Endothelial cell of umbilical vein (primary cell): ENCODE measurements around the gene POLR2E. TPM values are rescaled to one million over a fixed set of nuclear protein-coding genes. Genes with fewer than 3 reads are reported as not detected.

Source experiments
- BruUV-seq: library from RNA; stranded (reverse); fragments of 400-500 nt; replicated peaks from 2 replicates; lab custom pipeline; 2021; lab: Mats Ljungman, UMichigan
- CTCF ChIA-PET: fragments of 300-600, 350-600 bp; sonication (Branson Sonifier 250); formaldehyde crosslinking; loops from one replicate; lab custom pipeline; 2021; ENCODE audit warnings: antibody characterized with exemption, inconsistent platforms; lab: Charles Lee
- POLR2A ChIA-PET: fragments of 300-600, 350-600 bp; sonication (Branson Sonifier 250); formaldehyde crosslinking; loops from one replicate; lab custom pipeline; 2021; ENCODE audit warnings: antibody characterized with exemption, inconsistent platforms; lab: Charles Lee
- DNase-seq: peaks from one replicate; pipeline ENCODE4 v3.0.0-alpha.2; 2011; ENCODE audit warnings: low read depth, low spot score
- FAIRE-seq: peaks from 2 replicates; lab custom pipeline; 2011; peaks lifted over from hg19 to GRCh38; lab: Jason Lieb, UNC
- H2AFZ ChIP-seq: 2 replicates; pipeline ENCODE4 v1.6.0; 2012; ENCODE audit warnings: low read depth, low read length, control low read depth, inconsistent platforms
- H3K27ac ChIP-seq: 2 replicates; pipeline ENCODE4 v1.5.1; 2011; ENCODE audit warnings: low read depth, mild to moderate bottlenecking, control low read depth, low read length, moderate library complexity; ENCODE audit not compliant: insufficient read depth
- H3K27me3 ChIP-seq, 2 experiments: 2 replicates each; pipeline versions ENCODE4 v1.6.0 to v1.6.1; 2011; ENCODE audit warnings: low read length in 2 of 2, mixed read lengths in 1 of 2; ENCODE audit not compliant: control insufficient read depth in 2 of 2, insufficient read depth in 2 of 2
- H3K36me3 ChIP-seq, 2 experiments: 2 replicates in 1 of 2; 3 replicates in 1 of 2; pipeline ENCODE4 v1.5.1; 2011; ENCODE audit warnings: low read length in 2 of 2, mild to moderate bottlenecking in 1 of 2, moderate library complexity in 1 of 2; ENCODE audit not compliant: control insufficient read depth in 2 of 2, insufficient read depth in 2 of 2; ENCODE audit errors: extremely low read depth in 1 of 2
- H3K4me1 ChIP-seq: 3 replicates; pipeline ENCODE4 v1.5.1; 2011; ENCODE audit warnings: mild to moderate bottlenecking, low read length; ENCODE audit not compliant: control insufficient read depth, insufficient read depth; ENCODE audit errors: extremely low read depth
- H3K4me2 ChIP-seq: 2 replicates; pipeline ENCODE4 v1.6.1; 2011; ENCODE audit warnings: low read length, control low read depth, mixed read lengths; ENCODE audit not compliant: insufficient read depth
- H3K4me3 ChIP-seq, 3 experiments: fragments of 200-600 bp in 1 of 3; sonication (generic), shearing (Covaris generic) in 1 of 3; replicated peaks in 1 of 3; 2 replicates each; pipeline ENCODE4 v1.5.1; 2011 to 2016; ENCODE audit warnings: control low read depth in 3 of 3, low read length in 3 of 3, mild to moderate bottlenecking in 2 of 3, inconsistent platforms in 1 of 3, low read depth in 1 of 3, moderate library complexity in 1 of 3; ENCODE audit not compliant: insufficient read depth in 1 of 3
- H3K79me2 ChIP-seq: 2 replicates; pipeline ENCODE4 v1.6.0; 2012; ENCODE audit warnings: low read length, inconsistent platforms; ENCODE audit not compliant: control insufficient read depth, insufficient read depth
- H3K9ac ChIP-seq: replicated peaks from 2 replicates; pipeline ENCODE3; 2011; ENCODE audit warnings: low read length, control low read depth; ENCODE audit not compliant: insufficient read depth; ENCODE audit errors: extremely low read depth
- H3K9me1 ChIP-seq: replicated peaks from 3 replicates; pipeline ENCODE4 v1.6.0; 2011; ENCODE audit warnings: mild to moderate bottlenecking, low read length; ENCODE audit not compliant: control insufficient read depth, insufficient read depth; ENCODE audit errors: extremely low read depth
- H3K9me3 ChIP-seq: replicated peaks from 2 replicates; pipeline ENCODE4 v1.5.1; 2012; ENCODE audit warnings: low read length, inconsistent platforms; ENCODE audit not compliant: control insufficient read depth, insufficient read depth
- H4K20me1 ChIP-seq: replicated peaks from 2 replicates; pipeline ENCODE3; 2011; ENCODE audit warnings: mild to moderate bottlenecking, low read length; ENCODE audit not compliant: control insufficient read depth, insufficient read depth; ENCODE audit errors: extremely low read depth
- EZH2 ChIP-seq: IDR thresholded peaks from 2 replicates; pipeline ENCODE4 v1.6.1; 2012; ENCODE audit warnings: borderline replicate concordance, low read depth, mild to moderate bottlenecking, moderate library complexity, low read length, inconsistent platforms; ENCODE audit not compliant: severe bottlenecking
- FOS ChIP-seq: IDR thresholded peaks from 2 replicates; pipeline ENCODE4 v1.6.1; 2011; ENCODE audit warnings: mild to moderate bottlenecking, low read length, moderate library complexity, borderline replicate concordance; ENCODE audit not compliant: insufficient read depth
- GATA2 ChIP-seq: IDR thresholded peaks from 2 replicates; pipeline ENCODE4 v1.7.0; 2011; ENCODE audit warnings: low read depth, mild to moderate bottlenecking, moderate library complexity, mixed read lengths, low read length; ENCODE audit not compliant: insufficient read length, insufficient read depth
- JUN ChIP-seq: IDR thresholded peaks from 2 replicates; pipeline ENCODE4 v1.6.1; 2011; ENCODE audit warnings: borderline replicate concordance, low read depth; ENCODE audit not compliant: insufficient read length, insufficient read depth
- MYC ChIP-seq: IDR thresholded peaks from one replicate; pipeline ENCODE4 v1.6.1; 2011; ENCODE audit warnings: mild to moderate bottlenecking, low read depth, low read length
- POLR2A ChIP-seq: IDR thresholded peaks from 2 replicates; pipeline ENCODE4 v1.6.1; 2012; ENCODE audit warnings: low read depth, mild to moderate bottlenecking, control low read depth, low read length
- POLR2AphosphoS5 ChIP-seq: IDR thresholded peaks from 2 replicates; pipeline ENCODE4 v1.6.1; 2012; ENCODE audit warnings: low read depth, mild to moderate bottlenecking, control low read depth, low read length, moderate library complexity; ENCODE audit not compliant: insufficient read depth
- dilution Hi-C: fragments of 300-500 bp; cut with MboI; formaldehyde crosslinking; loops from one replicate; pipeline ENCODE4 v1.15.0; 2019; ENCODE audit warnings: low sequenced_read_pairs; ENCODE audit not compliant: extremely low pct_ligation_motif_present
- intact Hi-C: fragments of 100-400 bp; cut with micrococcal nuclease; formaldehyde crosslinking; loops from one replicate; pipeline ENCODE4 v1.10.0; 2022
- polyA plus RNA-seq, 4 experiments: library from polyadenylated mRNA; depleted of rRNA in 3 of 4; stranded (reverse) in 3 of 4; unstranded in 1 of 4; fragments of >200 nt; gene quantifications; 2 replicates each; pipeline versions ENCODE4 v1.2.1 to v1.2.3, GENCODE V29; 2011 to 2012; ENCODE audit warnings: missing spikeins in 1 of 4
- total RNA-seq: library from RNA; stranded (reverse); gene quantifications from 2 replicates; pipeline ENCODE4 v1.2.3, GENCODE V29; 2021
- TF ChIP-seq, protein P1 (sequence below), 2 donors: IDR thresholded peaks; 1 replicate in 1 of 2; 2 replicates in 1 of 2; pipeline ENCODE4 v1.5.1; 2011; ENCODE audit warnings: low read length in 2 of 2, mild to moderate bottlenecking in 2 of 2, moderate library complexity in 2 of 2, control low read depth in 1 of 2, inconsistent platforms in 1 of 2, low read depth in 1 of 2; ENCODE audit not compliant: insufficient read depth in 1 of 2; ENCODE audit errors: extremely low read depth in 1 of 2
- TF ChIP-seq, protein P2 (sequence below): IDR thresholded peaks from 2 replicates; pipeline ENCODE4 v1.6.1; 2011; ENCODE audit not compliant: insufficient read depth, insufficient read length

Gene POLR2E
- total and polyA plus RNA-seq, 2 donors (not counting 3 experiments of a cell fraction or from before 2014, with no cell fraction given), result 272 to 344 TPM

DNA sequence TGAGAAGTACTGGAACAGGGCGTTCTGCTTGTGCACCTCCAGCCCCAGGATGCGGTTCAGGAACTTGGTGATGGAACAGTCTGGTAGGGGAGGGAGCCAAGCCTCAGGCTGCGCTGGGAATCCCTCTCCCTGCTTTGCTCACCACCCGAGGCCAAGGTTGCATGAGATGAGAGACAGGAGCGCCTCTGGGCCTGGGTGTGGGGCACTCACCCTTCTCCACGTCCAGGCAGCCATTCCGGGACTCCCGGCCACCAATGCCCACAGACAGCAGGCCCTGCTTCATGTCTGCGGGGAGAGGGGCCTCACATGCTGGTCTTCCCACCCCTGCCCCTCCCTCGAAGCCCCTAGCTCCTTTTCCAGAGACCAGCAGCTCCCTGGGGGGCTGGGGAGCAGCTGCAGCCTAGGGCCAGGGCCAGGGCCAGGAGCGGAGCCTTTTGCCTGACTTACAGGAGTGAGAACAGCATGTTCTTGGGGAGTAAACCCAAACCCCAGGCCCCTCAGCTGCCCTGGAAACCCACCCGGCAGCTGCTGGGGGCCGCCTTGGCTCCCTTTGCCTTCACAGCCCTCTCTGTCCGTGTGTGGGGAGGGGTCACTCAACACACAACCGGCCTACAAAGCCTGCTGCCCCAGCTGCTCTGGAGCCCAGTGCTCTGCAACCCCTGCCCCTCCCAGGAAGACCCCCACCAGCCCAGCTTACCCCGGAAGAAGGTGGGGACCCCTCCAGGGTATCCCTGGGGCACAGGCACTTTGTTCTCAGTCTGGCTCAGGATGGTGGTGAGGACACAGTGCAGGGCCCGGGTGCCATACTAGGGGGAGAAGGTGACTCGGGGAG is 15.8 kb upstream of the POLR2E start:
- peaks cover 6% of the 10 kb centered on the region for H3K79me2 ChIP-seq
- H3K4me1 ChIP-seq, result peaks cover 5% of the 10 kb centered on the region
- FAIRE-seq (no peak), DNase-seq (no peak)
- H3K4me2 ChIP-seq, result no peak overlapping the region
- H3K9ac ChIP-seq, result no peak overlapping the region
- no peak overlapping the region for H3K27ac ChIP-seq
- no peak overlapping the region for H2AFZ ChIP-seq
- H4K20me1 ChIP-seq, result no peaks in the 10 kb centered on the region
- H3K4me3 ChIP-seq, result no peak overlapping the region
- TF ChIP-seq FOS (no peak), POLR2A (no peak)
- POLR2A ChIA-PET, result interaction anchor here (0.6 kb wide), 1 partner anchor 82 kb away, joined by 3 read pairs; no protein-coding TSS in a partner anchor
- dilution Hi-C loops (no loop called here), intact Hi-C loops (loop anchor here (5.0 kb wide), 1 partner anchor 81 kb away; no protein-coding TSS in a partner anchor)
- no peaks in the 10 kb centered on the region for H3K27me3 ChIP-seq
- no peaks in the 10 kb centered on the region for H3K9me3 ChIP-seq
- BruUV-seq, result no TSS peak
- H3K36me3 ChIP-seq, result peaks cover 11 to 42% of the 10 kb centered on the region in 2 experiments
- CTCF ChIA-PET, result interaction anchor here (4.4 kb wide), 1 partner anchor 82 kb away, joined by 80 read pairs; no protein-coding TSS in a partner anchor
- no peaks in the 10 kb centered on the region for H3K9me1 ChIP-seq

DNA sequence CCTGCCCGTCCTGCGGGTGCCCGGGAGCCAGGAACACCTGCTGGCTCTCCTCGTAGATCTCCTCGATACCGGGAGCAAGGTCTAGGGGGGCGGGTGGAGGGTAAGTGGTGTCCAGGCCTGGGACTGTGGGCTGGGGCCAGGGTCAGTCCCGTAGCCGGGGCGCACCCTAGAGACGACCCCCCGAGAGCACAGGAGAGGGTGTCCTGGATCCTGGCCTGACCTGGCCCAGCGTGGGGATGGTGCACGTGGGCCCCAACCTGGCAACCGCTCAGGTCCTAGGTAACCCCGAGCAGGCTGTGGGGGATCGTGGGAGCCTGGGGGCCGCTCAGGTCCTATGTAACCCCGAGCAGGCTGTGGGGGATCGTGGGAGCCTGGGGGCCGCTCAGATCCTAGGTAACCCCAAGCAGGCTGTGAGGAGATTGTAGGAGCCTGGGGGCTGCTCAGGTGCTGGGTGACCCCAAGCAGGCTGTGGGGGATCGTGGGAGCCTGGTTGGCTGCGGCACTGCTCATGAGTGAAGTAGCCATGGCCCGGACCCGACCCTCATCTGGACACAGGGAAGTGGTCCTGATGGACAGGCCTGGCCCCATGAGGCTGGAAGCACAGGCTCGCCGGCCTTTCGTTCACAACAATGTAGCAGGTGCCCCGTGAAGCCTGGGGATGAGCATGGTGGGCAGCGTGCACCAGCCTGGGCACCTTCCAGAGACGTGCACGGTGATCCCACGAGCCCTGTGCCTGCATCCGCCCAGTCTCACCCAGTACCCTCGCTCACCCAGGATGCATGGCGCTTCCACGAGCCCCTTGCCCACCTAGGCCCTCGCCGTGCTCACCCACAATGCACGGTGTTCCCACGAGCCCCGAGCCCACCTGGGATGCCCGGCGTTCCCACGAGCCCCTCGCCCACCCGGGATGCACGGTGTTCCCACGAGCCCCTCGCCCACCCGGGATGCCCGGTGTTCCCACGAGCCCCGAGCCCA is 14.8 kb upstream of the POLR2E start:
- dilution Hi-C loops, result no loop called here
- ChIA-PET POLR2A (no interaction called here), CTCF (no interaction called here)
- H3K36me3 ChIP-seq, result peaks cover 11 to 41% of the 10 kb centered on the region in 2 experiments
- DNase-seq (no peak), FAIRE-seq (no peak)
- no peak overlapping the region for H3K27ac ChIP-seq
- H3K27me3 ChIP-seq, result no peaks in the 10 kb centered on the region
- H3K4me1 ChIP-seq, result peaks cover 8% of the 10 kb centered on the region
- no peak for TF ChIP-seq FOS
- no peak for TF ChIP-seq EZH2
- no peak for TF ChIP-seq GATA2
- TF ChIP-seq POLR2A, result no peak
- TF ChIP-seq, protein P1, sequence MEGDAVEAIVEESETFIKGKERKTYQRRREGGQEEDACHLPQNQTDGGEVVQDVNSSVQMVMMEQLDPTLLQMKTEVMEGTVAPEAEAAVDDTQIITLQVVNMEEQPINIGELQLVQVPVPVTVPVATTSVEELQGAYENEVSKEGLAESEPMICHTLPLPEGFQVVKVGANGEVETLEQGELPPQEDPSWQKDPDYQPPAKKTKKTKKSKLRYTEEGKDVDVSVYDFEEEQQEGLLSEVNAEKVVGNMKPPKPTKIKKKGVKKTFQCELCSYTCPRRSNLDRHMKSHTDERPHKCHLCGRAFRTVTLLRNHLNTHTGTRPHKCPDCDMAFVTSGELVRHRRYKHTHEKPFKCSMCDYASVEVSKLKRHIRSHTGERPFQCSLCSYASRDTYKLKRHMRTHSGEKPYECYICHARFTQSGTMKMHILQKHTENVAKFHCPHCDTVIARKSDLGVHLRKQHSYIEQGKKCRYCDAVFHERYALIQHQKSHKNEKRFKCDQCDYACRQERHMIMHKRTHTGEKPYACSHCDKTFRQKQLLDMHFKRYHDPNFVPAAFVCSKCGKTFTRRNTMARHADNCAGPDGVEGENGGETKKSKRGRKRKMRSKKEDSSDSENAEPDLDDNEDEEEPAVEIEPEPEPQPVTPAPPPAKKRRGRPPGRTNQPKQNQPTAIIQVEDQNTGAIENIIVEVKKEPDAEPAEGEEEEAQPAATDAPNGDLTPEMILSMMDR (IDR thresholded peaks at IDR 0.05; ENCODE audit: extremely low read depth in 1 of 2, insufficient read depth in 1 of 2, low read depth in 1 of 2, low read length in 2 of 2), result no peak
- TF ChIP-seq MYC, result no peak
- no peak for TF ChIP-seq POLR2AphosphoS5
- TF ChIP-seq, protein P2, sequence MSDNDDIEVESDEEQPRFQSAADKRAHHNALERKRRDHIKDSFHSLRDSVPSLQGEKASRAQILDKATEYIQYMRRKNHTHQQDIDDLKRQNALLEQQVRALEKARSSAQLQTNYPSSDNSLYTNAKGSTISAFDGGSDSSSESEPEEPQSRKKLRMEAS, result no peak
- TF ChIP-seq JUN, result no peak
- H2AFZ ChIP-seq, result no peak overlapping the region
- H4K20me1 ChIP-seq, result no peaks in the 10 kb centered on the region
- BruUV-seq, result no TSS peak
- no peak overlapping the region for H3K4me2 ChIP-seq
- H3K9me1 ChIP-seq, result no peaks in the 10 kb centered on the region
- no peaks in the 10 kb centered on the region for H3K9me3 ChIP-seq
- H3K79me2 ChIP-seq, result peaks cover 16% of the 10 kb centered on the region
- H3K4me3 ChIP-seq, result no peak overlapping the region
- H3K9ac ChIP-seq, result no peak overlapping the region
- intact Hi-C loops, result loop anchor here (5.0 to 10.0 kb wide), 2 partner anchors 82 to 175 kb away; no protein-coding TSS in a partner anchor
